ES-I3 (cell line): ENCODE data around the gene COLEC12.

Experiments
- H3K36me3 ChIP-seq: 2 replicates; pipeline ENCODE4 v1.6.1; 2013; ENCODE audit warnings: mild to moderate bottlenecking, low read length, control low read depth, moderate library complexity; ENCODE audit not compliant: insufficient read depth
- H3K4me1 ChIP-seq: 2 replicates; pipeline ENCODE4 v1.6.1; 2013; ENCODE audit warnings: mild to moderate bottlenecking, control low read depth, low read length; ENCODE audit not compliant: insufficient read depth
- H3K9ac ChIP-seq: 2 replicates; pipeline ENCODE4 v1.6.1; 2013; ENCODE audit warnings: low read depth, mild to moderate bottlenecking, low read length, moderate library complexity
- H3K9me3 ChIP-seq: 2 replicates; pipeline ENCODE4 v1.6.1; 2013; ENCODE audit warnings: mild to moderate bottlenecking, low read length, moderate library complexity; ENCODE audit not compliant: control insufficient read depth, insufficient read depth

Gene COLEC12

GRCh38 chr18:424668-425067 lies 75.8 kb downstream of the COLEC12 start:
- H3K4me1 ChIP-seq, result peaks cover 19% of the 10 kb centered on the region
- no peak overlapping the region for H3K9ac ChIP-seq
- no peaks in the 10 kb centered on the region for H3K36me3 ChIP-seq

GRCh38 chr18:424071-424661 lies 76.3 kb downstream of the COLEC12 start:
- no peaks in the 10 kb centered on the region for H3K9me3 ChIP-seq
- H3K36me3 ChIP-seq, result no peaks in the 10 kb centered on the region
- H3K9ac ChIP-seq, result no peak overlapping the region
- peaks cover 19% of the 10 kb centered on the region for H3K4me1 ChIP-seq

More at GRCh38 chr18:424668-425067, 75.8 kb downstream of the COLEC12 start:
- no peaks in the 10 kb centered on the region for H3K9me3 ChIP-seq

- Histone ChIP-seq H3K9me3 (no peaks in the 10 kb centered on the region), H3K4me1 (peaks cover 19% of the 10 kb centered on the region), H3K36me3 (no peaks in the 10 kb centered on the region), H3K9ac (no peak overlapping the region)
Measured at GRCh38 chr18:422966-423365, 77.5 kb downstream of the COLEC12 start.

GRCh38 chr18:421247-422155 lies 79.0 kb downstream of the COLEC12 start:
- peaks cover 19% of the 10 kb centered on the region for H3K4me1 ChIP-seq
- H3K36me3 ChIP-seq, result no peaks in the 10 kb centered on the region
- H3K9ac ChIP-seq, result no peak overlapping the region
- H3K9me3 ChIP-seq, result no peaks in the 10 kb centered on the region

- peaks cover 25% of the 10 kb centered on the region for H3K4me1 ChIP-seq
- H3K9me3 ChIP-seq, result no peaks in the 10 kb centered on the region
- H3K9ac ChIP-seq, result no peak overlapping the region
- no peaks in the 10 kb centered on the region for H3K36me3 ChIP-seq
Measured at GRCh38 chr18:420661-421246, 79.7 kb downstream of the COLEC12 start.

GRCh38 chr18:419541-420175 lies 80.8 kb downstream of the COLEC12 start:
- Histone ChIP-seq H3K9ac (no peak overlapping the region), H3K4me1 (peaks cover 19% of the 10 kb centered on the region)

GRCh38 chr18:417495-417894 lies 83.0 kb downstream of the COLEC12 start:
- H3K9me3 ChIP-seq, result no peaks in the 10 kb centered on the region
- H3K4me1 ChIP-seq, result peaks cover 19% of the 10 kb centered on the region
- no peaks in the 10 kb centered on the region for H3K36me3 ChIP-seq
- no peak overlapping the region for H3K9ac ChIP-seq

More at GRCh38 chr18:419541-420175, 80.8 kb downstream of the COLEC12 start:
- no peaks in the 10 kb centered on the region for H3K9me3 ChIP-seq
- no peaks in the 10 kb centered on the region for H3K36me3 ChIP-seq

GRCh38 chr18:416930-417329 lies 83.6 kb downstream of the COLEC12 start:
- Histone ChIP-seq H3K36me3 (no peaks in the 10 kb centered on the region), H3K9me3 (no peaks in the 10 kb centered on the region), H3K9ac (no peak overlapping the region), H3K4me1 (peaks cover 19% of the 10 kb centered on the region)

GRCh38 chr18:415617-416612 lies 84.6 kb downstream of the COLEC12 start:
- Histone ChIP-seq H3K9me3 (no peaks in the 10 kb centered on the region), H3K9ac (no peak overlapping the region), H3K4me1 (peaks cover 13% of the 10 kb centered on the region), H3K36me3 (no peaks in the 10 kb centered on the region)

- no peak overlapping the region for H3K9ac ChIP-seq
- 0 out of 2 replicates have a peak, but pooled peaks cover 6% of the 10 kb centered on the region for H3K4me1 ChIP-seq
- H3K36me3 ChIP-seq, result no peaks in the 10 kb centered on the region
- no peaks in the 10 kb centered on the region for H3K9me3 ChIP-seq
Measured at GRCh38 chr18:415047-415446, 85.5 kb downstream of the COLEC12 start.

- Histone ChIP-seq H3K9ac (no peak overlapping the region), H3K36me3 (no peaks in the 10 kb centered on the region), H3K4me1 (0 out of 2 replicates have a peak, but pooled peaks cover 6% of the 10 kb centered on the region), H3K9me3 (no peaks in the 10 kb centered on the region)
Measured at GRCh38 chr18:413233-413632, 87.3 kb downstream of the COLEC12 start.

- H3K36me3 ChIP-seq, result no peaks in the 10 kb centered on the region
- H3K9ac ChIP-seq, result no peak overlapping the region
- H3K9me3 ChIP-seq, result 0 out of 2 replicates have a peak, but pooled peaks cover 3% of the 10 kb centered on the region
- H3K4me1 ChIP-seq, result no peaks in the 10 kb centered on the region
Measured at GRCh38 chr18:410047-410455, 90.5 kb downstream of the COLEC12 start.

- H3K9me3 ChIP-seq, result peaks cover 3% of the 10 kb centered on the region; the same call in 1 of the 2 replicates
- H3K4me1 ChIP-seq, result no peaks in the 10 kb centered on the region
- no peaks in the 10 kb centered on the region for H3K36me3 ChIP-seq
- H3K9ac ChIP-seq, result no peak overlapping the region
Measured at GRCh38 chr18:408367-408766, 92.1 kb downstream of the COLEC12 start.
